ENCODE data around the gene NFATC2. TPM values are rescaled to one million over a fixed set of nuclear protein-coding genes. Genes with fewer than 3 reads are reported as not detected.

NFATC2 gene
- total RNA-seq, 1 experiment from 2014 or later: 5.0 TPM

- no peak overlapping the region for H2AFZ ChIP-seq (ENCODE audit: low read depth, low read length, poor library complexity, severe bottlenecking)
- no peak overlapping the region for H3K4me2 ChIP-seq (ENCODE audit: low read length)
- H3K4me3 ChIP-seq (replicated peaks in 1 of 2; ENCODE audit: low read depth in 1 of 2, low read length in 2 of 2): no peak overlapping the region
- no peaks in the 10 kb centered on the region for H3K4me1 ChIP-seq (ENCODE audit: control insufficient read depth in 1 of 2, insufficient read depth in 2 of 2, low read length in 2 of 2)
- H3K27me3 ChIP-seq (ENCODE audit: insufficient read depth, low read length): no peaks in the 10 kb centered on the region
- no TSS peak for BruUV-seq (replicated peaks)
- ATAC-seq (no peak), DNase-seq (ENCODE audit: low read depth, low spot score) (no peak)
- intact Hi-C loops (cut with micrococcal nuclease): no loop called here
- no peaks in the 10 kb centered on the region for H3K36me3 ChIP-seq (ENCODE audit: control insufficient read depth in 1 of 2, insufficient read depth in 2 of 2, low read length in 2 of 2)
- ChIA-PET CTCF (no interaction called here), POLR2A (no interaction called here), RAD21 (ENCODE audit: low non-redundant PET in 1 of 2, low total read pairs in 2 of 2, uncharacterized antibody in 2 of 2, unreplicated experiment in 2 of 2) (no interaction called here)
- H3K9me3 ChIP-seq (ENCODE audit: control insufficient read depth in 1 of 2, insufficient read depth in 1 of 2, low read depth in 1 of 2, low read length in 2 of 2): no peaks in the 10 kb centered on the region
- no peaks in the 10 kb centered on the region for H3K9me2 ChIP-seq (ENCODE audit: insufficient read depth)
- no peak overlapping the region for H3K9ac ChIP-seq (ENCODE audit: low read length)
- no peaks in the 10 kb centered on the region for H4K20me1 ChIP-seq (ENCODE audit: insufficient read depth)
- H3K79me2 ChIP-seq (ENCODE audit: insufficient read depth, low read length): no peaks in the 10 kb centered on the region
- H3K27ac ChIP-seq (ENCODE audit: low read depth, low read length): no peak overlapping the region
- TF ChIP-seq MAX (IDR thresholded peaks at IDR 0.05) (no peak), ATF3 (IDR thresholded peaks at IDR 0.05) (no peak), ELF1 (IDR thresholded peaks at IDR 0.05; ENCODE audit: borderline replicate concordance, low read depth) (no peak), FOSL1 (IDR thresholded peaks at IDR 0.05; ENCODE audit: low read depth) (no peak), CTCF (IDR thresholded peaks at IDR 0.05 in 2 of 3, conservative IDR thresholded peaks at IDR 0.05 in 1 of 3; ENCODE audit: borderline replicate concordance in 1 of 3, insufficient read depth in 1 of 3, low read depth in 2 of 3, low read length in 2 of 3) (no peak), SIN3A (IDR thresholded peaks at IDR 0.05; ENCODE audit: low read depth) (no peak), ZNF274 (IDR thresholded peaks at IDR 0.05; ENCODE audit: low read depth, low read length) (no peak), CEBPB (IDR thresholded peaks at IDR 0.05; ENCODE audit: low read depth) (no peak), REST (IDR thresholded peaks at IDR 0.05; ENCODE audit: low read depth) (no peak), TCF7L2 (IDR thresholded peaks at IDR 0.05; ENCODE audit: borderline replicate concordance, extremely low read depth, insufficient read depth, insufficient read length) (no peak), RAD21 (IDR thresholded peaks at IDR 0.05; ENCODE audit: low read depth) (no peak), POLR2AphosphoS5 (IDR thresholded peaks at IDR 0.05; ENCODE audit: low read depth, low read length) (no peak), JUND (IDR thresholded peaks at IDR 0.05) (no peak), ZBTB33 (IDR thresholded peaks at IDR 0.05; ENCODE audit: extremely low read depth, insufficient replicate concordance, low read length) (no peak)
These were observed 34.4 kb downstream of the NFATC2 start for GRCh38 chr20:51508158-51508557.

Measured in HCT116 (cell line).